ENCODE results near the gene CDK14.
"Not testable (repeated sequence)": the region's sequence is repeated elsewhere in the genome, so short reads cannot be mapped to it uniquely, and the experiment has no call there.

The CDK14 gene

DNA sequence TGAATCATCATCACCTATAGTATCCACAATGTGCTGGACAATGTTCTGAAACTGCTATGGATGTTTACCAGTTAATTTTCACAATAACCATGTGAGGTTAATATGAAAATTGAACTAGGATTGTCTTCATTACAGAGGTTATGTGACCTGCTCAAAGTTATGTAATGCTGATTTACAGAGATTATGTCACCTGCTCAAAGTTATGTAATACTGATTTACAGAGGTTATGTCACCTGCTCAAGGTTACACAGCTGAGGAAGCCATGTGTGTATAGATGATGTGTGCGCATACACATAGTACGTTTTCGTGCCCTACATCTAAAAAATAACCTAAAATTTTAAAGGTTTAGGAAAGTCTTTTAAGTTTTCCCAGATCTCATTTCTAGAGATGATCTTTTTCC is 298.0 kb downstream of the CDK14 start:
- DNase-seq (ENCODE audit: low read depth in 2 of 2): no peak

DNA sequence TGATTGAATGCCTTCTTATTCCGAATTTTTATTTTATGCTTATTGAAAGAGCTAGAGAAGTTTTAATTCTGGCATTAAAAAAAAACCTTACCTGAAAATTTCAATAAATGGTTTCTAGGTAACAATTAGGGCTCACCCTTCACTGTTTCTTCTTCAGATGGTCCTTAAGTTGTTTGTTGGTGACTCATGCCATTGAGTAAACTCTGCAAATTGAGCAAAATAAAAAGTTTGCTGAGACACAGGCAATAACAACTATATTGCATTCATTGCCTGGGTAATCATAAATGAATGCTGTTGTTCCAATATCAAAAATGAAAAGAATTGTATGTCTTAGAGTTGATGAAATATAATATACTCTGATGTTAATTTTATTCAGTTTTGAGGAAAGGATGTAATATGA is 300.3 kb downstream of the CDK14 start:
- DNase-seq (ENCODE audit: low read depth in 2 of 2): no peak

DNA sequence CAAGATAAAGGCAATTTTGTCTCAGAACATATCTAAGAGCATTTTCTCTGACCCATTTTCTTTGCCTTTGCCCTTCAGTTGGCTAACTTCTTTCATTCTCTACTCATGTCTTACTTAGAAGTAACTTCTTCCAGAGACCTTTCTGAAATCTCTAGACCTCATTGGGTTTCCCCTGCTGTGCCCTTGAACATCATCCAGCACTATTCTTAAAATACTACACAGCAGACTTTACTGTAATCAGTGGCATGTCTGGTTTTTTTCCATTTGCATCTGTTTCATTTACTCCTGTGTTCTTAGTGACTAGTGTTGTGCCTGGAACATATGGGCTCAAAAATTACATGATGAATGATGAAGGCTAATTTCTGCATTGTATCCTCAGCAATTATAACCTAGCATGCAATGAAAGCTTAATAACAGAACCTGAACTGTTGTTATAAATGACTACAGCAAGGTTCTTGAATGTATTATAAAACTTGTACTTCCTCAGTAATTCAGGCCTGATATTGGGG is 301.9 kb downstream of the CDK14 start:
- DNase-seq (ENCODE audit: low read depth in 2 of 2): no peak

DNA sequence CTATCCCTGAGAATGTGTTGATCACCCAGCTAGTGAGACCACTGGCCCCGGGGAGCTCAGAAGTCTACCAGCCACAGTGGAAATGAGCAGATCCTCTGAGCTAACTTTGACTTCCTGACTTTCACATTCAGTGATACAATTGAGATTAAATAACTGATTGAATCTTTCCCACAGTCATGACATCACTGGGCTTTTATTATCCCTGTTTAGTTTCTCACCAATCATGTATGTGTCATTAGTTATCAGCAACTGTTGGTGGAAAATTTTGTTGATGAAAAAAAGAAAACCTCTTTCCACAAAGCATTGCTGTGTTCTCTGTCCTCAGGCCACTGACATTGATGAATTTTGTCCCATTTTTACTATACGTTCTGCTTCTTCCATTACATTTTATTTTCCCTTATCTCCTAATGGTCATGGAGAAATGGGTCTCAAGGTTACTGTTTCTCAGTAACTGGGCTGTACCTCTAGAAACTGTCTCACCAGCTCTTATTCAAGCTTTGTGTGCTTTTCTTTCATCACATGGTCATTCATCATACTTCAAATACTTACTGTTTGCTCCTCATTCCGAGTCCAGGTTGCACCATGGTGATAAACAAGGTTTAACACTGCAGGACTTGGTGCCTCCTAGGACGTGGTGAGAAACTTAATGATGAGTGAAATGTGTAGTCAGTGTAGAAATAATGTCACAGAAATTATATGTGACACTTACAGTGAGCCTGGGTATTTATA is 304.7 kb downstream of the CDK14 start:
- DNase-seq (ENCODE audit: low read depth in 2 of 2): no peak

DNA sequence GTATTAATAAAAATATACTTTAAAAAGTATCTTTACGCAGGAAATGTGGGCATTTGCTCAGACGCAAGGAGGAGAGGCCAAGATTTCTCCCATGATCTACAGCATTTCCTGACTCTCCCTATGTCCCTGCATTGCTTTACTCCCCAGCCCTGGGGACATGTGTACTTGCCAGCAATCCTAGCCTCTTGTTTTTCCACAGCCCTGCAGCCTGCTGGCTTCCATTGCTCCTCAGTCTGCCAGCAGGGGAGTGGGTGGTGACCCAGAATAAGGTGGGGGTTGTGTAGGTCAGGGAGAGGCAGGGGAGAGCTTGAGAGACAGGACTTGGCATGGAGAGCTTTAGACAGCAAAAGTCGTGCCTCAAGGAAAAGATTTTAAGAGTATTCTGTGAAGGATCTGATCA is 307.7 kb downstream of the CDK14 start:
- no peak for DNase-seq (ENCODE audit: low read depth in 2 of 2)

DNA sequence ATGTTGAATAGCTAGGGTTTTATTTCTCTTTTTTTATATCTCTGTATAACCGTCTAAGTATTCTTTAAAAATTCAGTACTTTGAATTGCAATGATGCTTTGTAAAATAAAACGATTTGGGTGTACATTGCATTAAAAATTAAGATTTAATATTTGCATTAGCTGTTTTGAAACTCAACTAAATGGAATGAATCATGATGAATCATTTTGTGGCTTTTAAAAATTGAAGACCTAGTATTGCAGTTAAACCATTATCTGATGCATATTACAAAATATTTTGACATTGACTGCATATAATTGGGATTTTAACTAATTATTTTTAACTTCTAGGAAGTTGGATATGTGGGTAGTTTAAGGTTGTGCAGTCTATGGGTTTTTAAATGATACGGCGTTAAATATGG is 314.0 kb downstream of the CDK14 start:
- no peak for DNase-seq (ENCODE audit: low read depth in 2 of 2)

DNA sequence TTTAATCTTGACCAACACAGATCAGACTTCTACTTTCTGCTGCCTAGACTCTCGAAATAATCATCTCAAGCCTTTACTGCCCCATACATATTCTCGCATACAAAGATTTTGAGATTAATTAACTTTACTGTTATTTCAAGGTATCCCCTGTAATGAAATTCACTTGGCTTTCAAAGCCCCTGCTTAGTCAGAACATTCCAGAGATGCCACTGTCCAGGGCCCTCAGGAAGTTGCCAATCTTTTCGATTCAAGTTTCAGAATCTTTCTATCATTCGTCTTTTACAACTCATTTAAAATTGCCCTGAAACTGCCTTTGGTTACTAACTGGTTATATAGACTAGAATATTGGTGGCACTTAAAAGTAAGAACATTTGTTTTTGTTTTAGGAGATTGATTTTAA is 320.2 kb downstream of the CDK14 start:
- DNase-seq (ENCODE audit: low read depth in 2 of 2): no peak

DNA sequence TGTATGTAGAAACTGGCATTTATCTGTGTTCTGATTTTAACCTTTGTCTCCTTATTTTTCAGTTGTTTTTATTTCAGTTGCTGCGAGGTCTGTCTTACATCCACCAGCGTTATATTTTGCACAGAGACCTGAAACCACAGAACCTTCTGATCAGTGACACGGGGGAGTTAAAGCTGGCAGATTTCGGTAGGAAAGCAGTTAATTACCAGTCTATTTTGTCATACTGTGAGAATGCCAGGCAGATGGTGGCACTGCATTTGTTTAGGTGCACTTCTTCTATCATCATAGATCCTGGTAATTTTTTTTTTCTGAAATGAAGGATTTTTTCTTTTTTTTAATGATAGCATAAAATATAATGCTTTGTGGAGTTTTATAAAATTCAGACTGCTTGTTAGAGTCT is 321.4 kb downstream of the CDK14 start:
- no peak for DNase-seq (ENCODE audit: low read depth in 2 of 2)

DNA sequence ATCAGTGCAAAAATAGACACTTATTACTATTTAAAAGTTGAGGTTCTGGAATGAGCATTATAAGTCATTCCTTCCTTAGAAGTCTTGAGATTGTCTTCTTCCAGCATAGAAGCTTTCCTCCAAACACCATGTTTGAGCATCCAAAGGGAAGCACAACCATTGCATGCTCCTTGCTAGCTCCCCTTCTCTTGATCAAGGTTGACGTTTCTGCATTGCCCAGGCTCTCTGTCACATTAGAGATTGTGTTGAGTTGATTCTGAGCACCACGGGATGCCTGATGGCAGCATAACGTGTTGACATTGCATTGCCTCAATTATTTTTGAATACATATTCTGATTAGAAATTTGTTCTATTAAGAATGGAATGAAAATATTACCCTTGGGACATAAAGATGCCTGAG is 322.2 kb downstream of the CDK14 start:
- no peak for DNase-seq (ENCODE audit: low read depth in 2 of 2)

DNA sequence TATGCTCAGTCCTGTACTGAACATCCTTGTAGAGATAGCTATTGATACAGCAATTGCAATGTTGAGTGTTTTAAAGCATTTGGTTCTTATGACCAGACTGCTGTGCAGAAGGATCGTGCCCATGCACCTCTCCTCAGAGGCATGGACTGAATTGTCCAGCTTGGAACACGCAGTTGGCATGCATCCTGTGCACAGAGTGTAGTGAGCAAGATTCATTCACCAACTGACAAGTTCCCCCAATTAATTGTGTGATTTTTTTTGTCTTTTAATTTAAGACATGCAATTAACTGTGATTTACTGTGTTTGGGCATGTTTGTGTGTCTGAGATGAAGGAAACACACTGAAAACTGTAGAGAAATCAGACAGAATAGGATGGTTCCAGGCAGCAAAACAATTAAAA is 323.7 kb downstream of the CDK14 start:
- DNase-seq (ENCODE audit: low read depth in 2 of 2): no peak

DNA sequence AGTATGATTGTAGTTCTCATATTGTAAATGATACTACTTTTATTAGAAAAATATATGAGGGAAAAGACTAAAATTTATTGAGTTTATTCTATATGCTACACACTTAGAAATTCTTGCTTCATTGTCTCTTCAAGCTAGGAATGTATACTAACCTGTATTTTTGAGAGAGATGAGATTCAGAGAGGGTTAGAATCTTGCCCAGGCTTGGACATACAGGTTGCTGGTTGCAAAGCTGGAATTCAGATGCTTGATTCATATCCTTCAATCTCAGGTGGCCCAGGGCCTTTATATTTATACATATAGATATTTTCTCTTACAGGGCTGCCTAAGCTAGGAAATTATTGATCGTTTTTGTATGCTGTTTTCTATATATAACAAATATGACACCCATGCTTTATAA is 324.2 kb downstream of the CDK14 start:
- DNase-seq (ENCODE audit: low read depth in 2 of 2): no peak

DNA sequence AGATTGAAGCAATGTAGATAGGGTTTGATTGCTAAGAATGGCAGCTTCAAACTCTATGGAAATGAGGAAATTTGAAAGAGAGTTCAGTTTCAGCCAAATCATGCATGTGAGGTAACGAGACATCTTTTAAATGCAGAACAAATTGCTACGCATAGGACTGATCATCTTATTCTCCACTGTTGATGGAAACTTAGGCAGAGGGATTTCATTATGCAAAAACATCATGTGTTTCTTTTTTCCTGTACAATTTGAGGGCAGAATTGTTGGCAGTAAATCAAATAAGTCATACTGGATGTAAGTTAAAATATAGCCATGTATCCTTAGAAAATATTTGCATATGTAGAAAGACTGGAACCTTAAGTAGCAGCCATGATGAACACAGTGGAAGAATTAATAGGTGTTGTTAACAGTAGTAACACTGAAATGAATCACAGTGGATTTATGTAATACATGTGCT is 327.4 kb downstream of the CDK14 start:
- DNase-seq (ENCODE audit: low read depth in 2 of 2): no peak

DNA sequence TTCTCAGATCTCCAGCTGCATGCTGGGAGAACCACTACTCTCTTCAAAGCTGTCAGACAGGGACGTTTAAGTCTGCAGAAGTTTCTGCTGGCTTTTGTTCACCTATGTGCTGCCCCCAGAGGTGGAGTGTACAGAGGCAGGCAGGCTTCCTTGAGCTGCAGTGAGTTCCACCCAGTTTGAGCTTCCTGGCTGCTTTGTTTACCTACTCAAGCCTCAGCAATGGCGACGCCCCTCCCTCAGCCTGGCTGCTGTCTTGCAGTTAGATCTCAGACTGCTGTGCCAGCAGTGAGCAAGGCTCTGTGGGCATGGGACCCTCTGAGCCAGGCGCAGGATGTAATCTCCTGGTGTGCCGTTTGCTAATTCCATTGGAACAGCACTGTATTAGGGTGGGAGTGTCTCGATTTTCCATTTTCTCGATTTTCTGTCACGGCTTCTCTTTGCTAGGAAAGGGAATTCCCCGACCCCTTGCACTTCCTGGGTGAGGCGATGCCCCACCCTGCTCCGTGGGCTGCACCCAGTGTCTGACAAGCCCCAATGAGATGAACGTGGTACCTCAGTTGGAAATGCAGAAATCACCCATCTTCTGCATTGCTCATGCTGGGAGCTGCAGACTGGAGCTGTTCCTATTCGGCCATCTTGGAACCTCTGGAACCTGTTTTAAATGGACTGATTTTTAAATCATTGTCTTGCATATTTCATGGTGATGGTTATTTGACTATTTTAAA is 332.7 kb downstream of the CDK14 start:
- DNase-seq (ENCODE audit: low read depth in 2 of 2): not testable (repeated sequence)

DNA sequence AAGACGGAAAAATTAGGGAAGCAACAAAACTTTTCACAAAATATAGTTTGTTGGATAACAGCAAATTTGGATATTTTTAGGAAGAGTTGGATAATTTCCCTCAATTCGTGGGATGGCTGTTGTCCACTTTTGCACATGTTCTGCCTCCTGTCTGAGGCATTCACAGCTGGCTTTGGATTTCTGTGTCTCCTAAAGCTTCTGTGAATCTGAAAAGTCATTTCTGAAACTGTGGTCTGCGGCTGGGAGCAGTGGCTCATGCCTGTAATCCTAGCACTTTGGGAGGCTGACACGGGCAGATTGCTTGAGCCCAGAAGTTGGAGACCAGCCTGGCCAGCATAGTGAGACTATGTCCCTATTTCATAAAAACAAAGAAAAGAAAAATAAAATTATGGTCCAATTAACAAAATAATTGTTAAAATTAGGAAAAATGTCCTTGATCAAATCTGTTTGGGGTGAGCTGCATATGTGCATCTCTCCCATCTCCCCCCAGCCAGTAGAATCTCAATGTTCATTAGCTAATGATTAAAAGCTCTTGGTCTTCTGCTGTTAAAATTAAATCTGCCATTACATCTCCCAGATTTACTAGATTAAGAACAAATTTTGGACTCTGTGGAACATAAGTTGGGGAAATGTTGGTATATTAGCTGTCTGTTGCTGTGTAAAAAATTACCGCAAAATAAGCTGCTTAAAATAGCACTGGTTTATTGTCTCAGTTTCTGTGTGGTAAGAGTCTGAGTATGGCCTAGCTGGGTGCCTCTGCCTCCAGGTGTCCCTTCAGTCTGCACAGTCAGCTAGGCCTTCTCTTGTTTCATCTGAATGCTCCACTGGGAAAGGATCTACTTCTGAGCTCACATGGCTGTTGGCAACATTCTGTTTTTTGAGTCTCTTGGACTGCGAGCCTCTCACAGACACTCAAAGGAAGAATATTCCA is 336.1 kb downstream of the CDK14 start:
- no peak for DNase-seq (ENCODE audit: low read depth in 2 of 2)

DNA sequence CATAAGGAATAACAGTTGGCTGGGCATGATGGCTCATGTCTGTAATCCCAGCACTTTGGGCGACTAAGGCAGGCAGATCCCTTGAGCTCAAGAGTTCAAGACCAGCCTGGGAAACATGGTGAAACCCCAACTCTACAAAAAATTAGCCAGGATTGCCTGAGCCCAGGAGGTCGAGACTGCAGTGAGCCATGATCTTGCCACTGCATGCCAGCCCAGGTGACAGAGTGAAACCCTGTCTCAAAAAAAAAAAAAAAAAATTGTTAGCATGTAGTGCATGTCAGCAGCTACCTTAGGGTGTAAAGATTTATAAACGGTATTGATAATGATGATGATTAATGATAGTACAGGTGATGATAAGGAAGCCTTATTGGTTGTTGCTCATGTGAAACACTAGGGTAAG is 336.9 kb downstream of the CDK14 start:
- no peak for DNase-seq (ENCODE audit: low read depth in 2 of 2)

DNA sequence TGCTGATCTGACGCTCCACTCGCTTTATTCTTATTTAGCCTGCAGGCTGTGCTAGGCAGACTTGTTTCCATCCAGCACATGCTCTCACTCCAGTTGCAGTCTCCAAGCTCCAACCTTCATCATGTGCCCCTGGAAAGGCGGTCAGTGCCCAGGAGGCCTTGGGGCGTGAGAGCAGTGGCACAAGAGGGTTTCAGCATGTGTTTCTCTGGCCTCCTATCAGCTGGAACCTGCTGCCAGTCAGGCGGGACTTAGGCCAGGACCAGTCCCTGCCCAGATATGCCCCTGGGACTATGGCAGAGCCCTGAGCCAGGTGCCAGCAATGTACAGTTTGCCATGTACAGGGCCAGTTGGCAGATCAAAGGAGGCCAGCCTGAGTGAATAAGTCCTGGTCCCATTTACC is 337.9 kb downstream of the CDK14 start:
- no peak for DNase-seq (ENCODE audit: low read depth in 2 of 2)

DNA sequence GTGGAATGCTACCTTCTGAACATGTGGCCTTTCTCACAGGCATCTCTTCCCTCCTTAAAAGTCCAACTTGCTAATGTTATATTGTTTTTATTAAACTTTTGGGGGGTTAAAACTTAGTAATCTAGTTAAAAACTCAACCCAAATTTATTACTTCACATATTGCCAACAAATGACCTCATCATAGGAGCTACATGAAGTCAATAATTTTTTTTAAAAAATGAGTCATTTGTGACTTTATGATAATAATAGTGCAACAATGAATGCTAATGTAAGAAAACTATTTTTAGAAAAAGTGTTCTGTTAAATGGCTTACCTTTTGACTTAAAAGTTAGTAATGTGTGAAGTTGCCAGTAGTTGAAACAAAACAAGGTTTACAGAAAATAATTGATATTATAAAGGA is 342.2 kb downstream of the CDK14 start:
- DNase-seq (ENCODE audit: low read depth in 2 of 2): no peak

DNA sequence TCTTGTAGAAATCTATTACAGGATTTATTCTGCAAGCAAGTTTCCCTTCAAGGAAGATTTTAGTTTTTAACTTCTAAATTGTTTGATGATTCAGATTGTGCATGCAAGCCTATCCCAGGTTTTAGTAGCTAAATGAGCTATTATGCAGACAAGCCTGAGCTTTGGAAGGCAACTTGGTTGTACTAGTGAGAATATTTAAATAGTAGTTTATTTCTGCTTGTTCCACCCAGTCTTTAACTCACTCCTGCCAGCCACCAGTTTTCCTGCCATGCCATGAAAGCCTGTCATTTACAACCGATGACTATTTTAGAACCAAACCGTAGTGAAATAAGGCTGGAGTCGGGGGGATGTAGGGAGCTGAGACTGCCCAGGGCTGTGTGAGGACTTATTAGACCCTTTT is 343.5 kb downstream of the CDK14 start:
- DNase-seq (ENCODE audit: low read depth in 2 of 2): no peak

DNA sequence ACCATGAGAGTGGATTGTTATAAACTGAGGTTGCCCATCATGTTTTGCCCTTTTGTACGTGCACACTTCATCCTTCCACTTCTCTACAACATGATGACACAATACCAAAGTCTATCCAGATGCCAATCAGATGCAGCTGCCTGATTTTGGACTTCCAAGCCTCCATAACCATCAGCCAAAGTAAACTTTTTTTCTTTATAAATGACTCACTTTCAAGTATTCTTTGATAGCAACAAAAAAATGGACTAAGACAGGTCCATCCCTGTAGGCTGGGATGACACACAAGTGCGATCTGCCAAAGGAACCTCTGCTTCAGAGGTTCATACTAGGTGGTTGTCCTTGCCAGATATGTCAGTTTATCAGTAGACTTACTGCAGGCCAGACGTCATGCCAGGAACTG is 347.9 kb downstream of the CDK14 start:
- DNase-seq (ENCODE audit: low read depth in 2 of 2): no peak

DNA sequence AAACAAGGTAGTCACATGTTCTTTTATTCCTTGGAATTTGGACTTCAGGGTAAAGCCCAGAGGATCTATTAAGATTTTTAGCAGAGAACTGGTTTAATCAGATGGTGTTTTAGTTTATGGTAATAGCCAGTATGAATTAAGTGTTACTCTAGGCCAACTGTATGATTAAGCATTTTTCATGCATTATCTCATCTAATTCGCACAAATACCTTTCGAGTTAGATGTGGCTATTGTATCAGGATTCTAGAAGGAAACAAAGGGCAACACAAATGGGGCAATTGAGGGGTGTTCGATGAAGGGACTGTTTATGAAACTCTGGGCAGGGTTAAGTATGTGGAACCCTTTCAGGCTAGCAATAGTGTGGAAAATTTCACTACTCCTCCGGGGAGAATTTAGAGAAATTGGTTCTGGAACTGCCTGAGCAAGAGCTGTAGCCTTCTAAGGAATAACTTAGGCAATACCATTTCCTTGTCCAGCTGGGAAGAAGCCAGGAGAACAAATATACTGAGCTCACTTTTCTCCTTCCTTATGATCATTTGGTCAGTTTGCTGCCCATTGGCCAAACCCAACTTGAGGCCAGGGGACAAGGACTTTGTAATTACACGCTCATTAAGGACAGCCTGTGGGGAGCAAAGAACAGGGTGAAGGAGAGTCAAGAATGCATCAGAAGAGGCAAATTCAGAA is 349.1 kb downstream of the CDK14 start:
- no peak for DNase-seq (ENCODE audit: low read depth in 2 of 2)

DNA sequence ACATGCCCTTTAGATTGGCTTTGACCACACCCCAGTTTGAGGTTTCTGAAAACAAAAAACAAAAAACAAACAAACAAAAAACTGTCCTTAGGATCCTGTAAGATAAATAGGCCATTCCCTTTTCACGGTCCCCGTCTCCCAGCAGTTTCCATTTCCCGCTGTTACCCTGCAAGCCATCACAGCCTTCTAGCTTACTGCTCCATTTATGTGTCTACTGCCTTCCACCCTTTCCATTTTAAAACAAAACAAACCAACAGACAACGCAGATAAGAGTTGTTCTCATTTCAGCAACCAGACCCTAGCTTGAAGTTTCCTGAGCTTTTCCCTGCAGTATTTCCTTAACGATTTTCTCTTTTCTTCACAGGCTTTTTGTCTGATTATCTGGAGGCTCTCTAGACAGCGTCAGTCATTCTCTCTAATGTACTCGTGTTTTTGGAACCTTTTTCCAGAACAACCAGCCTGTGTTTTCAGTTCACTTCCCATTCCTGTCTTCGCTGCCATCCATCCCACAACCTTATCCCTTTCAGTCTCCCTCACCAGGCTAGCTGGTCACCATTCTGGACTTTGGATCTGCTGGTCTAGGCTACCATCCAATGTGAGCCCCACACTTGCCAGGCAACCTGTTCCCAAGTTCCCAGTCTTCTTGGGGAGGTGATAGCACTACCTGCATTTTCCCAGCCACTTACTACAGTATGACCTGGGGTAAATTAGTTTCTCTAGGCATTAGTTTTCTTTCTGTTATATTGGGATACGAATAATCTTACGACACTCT is 350.8 kb downstream of the CDK14 start:
- no peak for DNase-seq (ENCODE audit: low read depth in 2 of 2)

Data from stimulated activated CD8-positive, alpha-beta memory T cell treated with anti-CD3 and anti-CD28 coated beads, Interleukin-2, amount 100 ng/mL, for 1 hour (primary cell).